ENCODE measurements around the gene ZCCHC10.
"Not testable (repeated sequence)": the region's sequence is repeated elsewhere in the genome, so short reads cannot be mapped to it uniquely, and the experiment has no call there.

DNA sequence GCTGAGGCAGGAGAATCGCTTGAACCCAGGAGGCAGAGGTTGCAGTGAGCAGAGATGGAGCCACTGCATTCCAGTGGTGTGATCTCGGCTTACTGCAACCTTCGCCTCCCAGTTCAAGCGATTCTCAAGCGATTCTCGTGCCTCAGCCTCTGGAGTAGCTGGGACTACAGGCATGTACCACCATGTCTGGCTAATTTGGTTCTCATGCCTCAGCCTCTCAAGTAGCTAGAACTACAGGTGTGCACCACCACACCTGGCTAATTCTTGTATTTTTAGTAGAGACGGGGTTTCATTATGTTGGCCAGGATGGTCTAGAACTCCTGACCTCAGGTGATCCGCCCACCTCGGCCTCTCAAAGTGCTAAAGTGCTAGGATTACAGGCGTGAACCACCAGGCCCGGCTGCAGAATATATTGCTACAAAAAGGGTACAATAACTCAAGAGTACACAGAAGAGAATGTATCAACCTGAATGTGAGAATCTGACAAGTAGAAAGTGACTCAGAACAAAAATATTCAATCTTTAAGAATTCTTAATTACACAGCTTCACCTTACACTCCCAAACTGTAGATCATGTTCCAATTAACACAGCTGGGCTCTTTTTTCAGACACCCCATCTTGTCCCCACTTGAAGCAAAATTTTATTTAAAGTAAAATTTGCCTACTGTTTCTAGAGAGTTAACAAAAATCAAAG, 65.1 kb downstream of the ZCCHC10 start:
- not testable (repeated sequence) for TF ChIP-seq CTCF (conservative IDR thresholded peaks at IDR 0.05 in 1 of 2, IDR thresholded peaks at IDR 0.05 in 1 of 2; ENCODE audit: low read depth in 1 of 2, low read length in 2 of 2); EZH2 (IDR thresholded peaks at IDR 0.05; ENCODE audit: low read length, missing control alignments)

Data from fibroblast of lung (primary cell).